ENCODE data around the gene DDX43. TPM values are rescaled to one million over a fixed set of nuclear protein-coding genes. Genes with fewer than 3 reads are reported as not detected.
"Not testable (repeated sequence)": the region's sequence is repeated elsewhere in the genome, so short reads cannot be mapped to it uniquely, and the experiment has no call there.

The DDX43 gene
- 1.2 TPM in 1 of 2 replicates, not detected in the other for total RNA-seq

- no peak for DNase-seq (ENCODE audit: extremely low read depth, low read depth, low spot score)
Observed at GRCh38 chr6:73394577-73395354, at the start of gene DDX43. Gene DDX43, plus strand, starts transcription at chr6:73394828. Its CDS starts 78 bp downstream, at chr6:73394906.

GRCh38 chr6:73348550-73349204 lies 46.0 kb upstream of the DDX43 start:
- DNase-seq (ENCODE audit: extremely low read depth, low read depth, low spot score): no peak

DNA sequence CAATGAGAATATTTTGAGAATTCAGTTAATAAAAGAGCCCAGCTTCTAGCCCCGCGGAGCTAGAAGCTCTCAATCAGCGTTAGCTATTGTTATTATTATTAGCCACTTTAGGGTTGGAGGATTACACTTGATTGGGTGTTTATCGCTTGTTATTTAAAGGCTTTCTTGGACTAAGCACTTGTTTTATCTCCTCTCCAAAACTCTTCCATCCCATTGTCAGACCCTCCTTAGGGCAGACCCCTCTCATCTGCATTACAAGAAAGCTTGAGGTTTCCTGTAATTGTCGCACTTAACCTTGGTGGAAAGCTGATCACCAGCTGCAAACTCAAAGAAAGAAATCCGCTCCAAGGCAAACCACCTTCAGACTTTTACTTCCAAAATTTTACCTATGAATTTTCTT lies 45.3 kb upstream of the DDX43 start:
- DNase-seq (ENCODE audit: extremely low read depth, low read depth, low spot score): no peak

- no peak for DNase-seq (ENCODE audit: extremely low read depth, low read depth, low spot score)
Observed at GRCh38 chr6:73353636-73354593, 40.7 kb upstream of the DDX43 start, which contains the start of gene DPPA5. Gene DPPA5, minus strand, starts transcription at chr6:73354276. Its CDS starts 51 bp downstream, at chr6:73354225.

DNA sequence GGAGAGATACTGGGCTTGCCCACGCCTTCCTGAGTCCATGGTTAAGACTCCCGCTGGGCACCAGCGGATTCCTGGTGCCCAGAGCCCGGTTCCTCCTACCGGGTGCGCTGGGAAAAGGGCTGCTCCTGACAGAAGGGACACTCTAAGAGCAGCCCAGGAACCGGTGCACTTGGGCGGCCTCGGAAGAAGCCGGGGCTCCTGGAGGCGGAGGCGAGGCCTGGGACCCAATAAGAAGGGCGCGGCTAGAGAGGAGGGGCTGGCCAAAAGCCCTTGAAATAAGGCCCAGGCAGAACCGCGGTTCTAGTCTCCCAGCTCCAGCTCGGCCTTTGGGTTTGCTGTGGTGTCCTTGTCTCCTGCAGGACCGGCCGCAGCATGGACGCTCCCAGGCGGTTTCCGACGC lies 32.3 kb upstream of the DDX43 start, which contains the start of gene KHDC3L:
TSS of gene KHDC3L (plus strand) at position 301 of the 400 bp plus-strand sequence. CDS start at position 373, 72 bp downstream.
- no peak for DNase-seq (ENCODE audit: extremely low read depth, low read depth, low spot score)

- DNase-seq (ENCODE audit: extremely low read depth, low read depth, low spot score): no peak
Observed at GRCh38 chr6:73362869-73363536, 31.6 kb upstream of the DDX43 start.

- no peak for DNase-seq (ENCODE audit: extremely low read depth, low read depth, low spot score)
Observed at GRCh38 chr6:73363537-73363875, 31.1 kb upstream of the DDX43 start.

DNA sequence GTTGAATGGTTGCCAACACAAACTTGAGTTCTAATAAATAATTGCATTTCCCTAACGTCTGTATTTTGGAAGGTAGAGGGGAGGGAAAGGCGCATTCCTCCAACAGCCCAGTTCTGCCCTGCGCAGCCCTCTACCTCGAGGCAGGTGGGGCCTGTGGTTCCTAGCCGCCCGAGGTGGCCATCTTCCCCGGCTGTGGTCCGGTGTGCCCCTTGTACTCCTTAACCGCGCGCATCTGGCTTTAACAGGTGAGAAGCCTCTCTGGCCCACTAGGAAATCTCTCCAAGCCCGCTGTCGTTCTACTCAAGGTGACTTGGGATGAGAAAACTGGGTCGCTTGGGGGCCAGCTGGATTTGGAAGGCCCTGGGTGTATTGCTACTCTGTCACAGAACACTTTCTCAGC lies 30.5 kb upstream of the DDX43 start:
- no peak for DNase-seq (ENCODE audit: extremely low read depth, low read depth, low spot score)

GRCh38 chr6:73364549-73364948 lies 30.1 kb upstream of the DDX43 start:
- no peak for DNase-seq (ENCODE audit: extremely low read depth, low read depth, low spot score)

DNA sequence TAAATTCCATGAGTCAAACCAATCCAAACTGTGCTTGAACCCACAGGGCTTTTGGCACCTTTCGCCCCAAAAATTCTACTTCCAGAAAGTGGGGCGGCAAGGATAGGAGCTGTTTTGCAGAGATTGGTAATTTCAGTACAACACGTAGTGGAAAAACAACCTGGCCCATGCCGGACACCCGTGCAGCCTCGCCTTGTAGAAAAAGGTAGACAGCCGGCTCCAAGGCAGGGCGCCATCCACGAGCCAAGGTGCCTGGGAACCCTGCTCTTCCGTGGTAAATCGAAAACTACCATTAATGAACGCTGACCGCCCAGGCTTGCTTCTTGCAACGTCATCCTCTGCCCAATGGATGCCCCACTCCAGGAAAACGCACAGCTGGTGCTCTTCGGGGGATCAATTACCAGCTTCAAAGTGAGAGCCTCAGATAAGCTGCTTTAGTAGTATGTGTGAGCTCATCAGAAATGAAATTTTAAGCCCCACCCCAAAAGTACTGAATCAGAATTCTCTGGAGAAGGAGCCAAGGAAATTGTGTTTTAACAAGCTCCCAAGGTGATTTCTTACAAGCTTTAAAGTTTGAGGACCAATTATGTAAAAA lies 26.8 kb upstream of the DDX43 start:
- DNase-seq (ENCODE audit: extremely low read depth, low read depth, low spot score): no peak

DNA sequence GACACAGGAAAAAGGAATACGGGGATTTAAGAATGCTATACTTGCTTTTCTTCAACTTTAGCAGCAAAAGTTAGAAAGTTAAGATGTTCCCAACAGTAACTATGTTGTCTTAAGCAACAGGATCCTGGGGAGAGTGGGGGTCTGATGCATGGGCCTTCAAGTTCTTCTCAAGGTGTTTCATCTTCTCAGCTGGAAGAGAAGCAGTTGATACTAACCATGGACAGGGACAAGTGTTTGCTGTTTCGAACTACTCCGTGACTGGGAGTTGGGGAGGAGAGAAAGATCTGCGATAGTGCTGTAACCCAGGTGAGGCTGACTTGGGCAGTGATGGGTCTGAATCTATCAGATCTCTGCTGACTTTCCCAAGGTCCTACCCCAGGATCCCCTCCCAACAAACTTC lies 26.0 kb upstream of the DDX43 start:
- no peak for DNase-seq (ENCODE audit: extremely low read depth, low read depth, low spot score)

DNA sequence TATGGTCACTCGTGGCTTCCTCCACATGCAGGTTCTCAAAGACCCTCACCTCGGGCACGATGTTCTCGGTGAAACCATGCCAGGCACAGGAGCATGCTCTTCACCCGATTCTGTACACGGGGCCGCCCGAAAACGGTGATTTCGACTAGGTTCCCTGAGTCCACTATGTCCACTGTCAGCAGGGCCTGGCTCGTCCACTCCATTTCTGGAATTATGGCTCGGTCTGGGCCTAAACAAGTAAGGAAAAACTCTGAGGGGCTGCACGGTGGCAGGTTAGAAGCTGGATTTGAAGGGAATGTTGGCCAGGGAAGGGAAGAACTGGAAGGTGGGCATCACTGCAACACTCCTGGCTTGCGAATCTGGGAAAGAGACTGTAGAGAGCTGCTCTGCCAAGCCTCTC lies 25.5 kb upstream of the DDX43 start:
- no peak for DNase-seq (ENCODE audit: extremely low read depth, low read depth, low spot score)

GRCh38 chr6:73369563-73369962 lies 25.1 kb upstream of the DDX43 start, which contains the start of gene OOEP:
Gene OOEP, minus strand, starts transcription at chr6:73369897. Its CDS starts 105 bp downstream, at chr6:73369792.
- DNase-seq (ENCODE audit: extremely low read depth, low read depth, low spot score): no peak

GRCh38 chr6:73371984-73372383 lies 22.6 kb upstream of the DDX43 start:
- no peak for DNase-seq (ENCODE audit: extremely low read depth, low read depth, low spot score)

DNA sequence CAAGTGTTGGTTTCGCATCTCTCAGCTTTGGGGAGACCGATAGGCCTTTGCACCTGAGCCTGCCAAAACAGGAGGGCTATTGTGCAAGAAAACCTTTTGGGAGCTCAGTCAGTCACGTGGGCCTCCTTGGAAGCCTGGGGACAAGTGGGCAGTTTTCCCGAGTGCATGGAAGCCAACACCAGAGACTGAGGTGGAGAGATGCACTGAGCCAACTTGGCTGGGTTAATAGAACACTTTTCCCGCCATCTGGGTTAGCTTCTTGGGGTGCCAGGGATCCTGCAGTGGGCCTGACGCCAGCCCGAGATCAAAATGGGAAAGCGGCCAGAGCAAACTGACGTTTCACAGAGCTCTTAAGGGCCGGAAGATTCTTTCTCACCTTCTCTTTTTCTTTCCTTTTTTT lies 22.1 kb upstream of the DDX43 start:
- no peak for DNase-seq (ENCODE audit: extremely low read depth, low read depth, low spot score)

DNA sequence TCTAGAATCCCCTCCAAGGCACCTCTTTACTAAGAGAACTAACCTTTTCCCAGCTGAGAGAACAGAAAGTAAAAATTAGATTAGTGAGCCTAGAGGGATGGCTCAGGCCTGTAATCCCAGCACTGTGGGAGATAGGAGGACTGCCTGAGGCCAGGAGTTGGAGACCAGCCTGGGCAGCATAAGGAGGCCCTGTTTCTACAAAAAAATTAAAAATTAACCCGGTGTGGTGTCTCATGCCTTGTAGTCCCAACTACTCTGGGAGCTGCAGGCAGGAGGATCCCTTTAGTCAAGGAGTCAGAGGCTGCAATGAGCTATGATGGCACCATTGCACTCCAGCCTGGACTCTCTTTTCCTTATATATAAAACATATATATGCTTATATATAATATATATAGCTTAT lies 19.4 kb upstream of the DDX43 start:
- DNase-seq (ENCODE audit: extremely low read depth, low read depth, low spot score): no peak

- DNase-seq (ENCODE audit: extremely low read depth, low read depth, low spot score): no peak
Observed at GRCh38 chr6:73377225-73377624, 17.4 kb upstream of the DDX43 start.

- DNase-seq (ENCODE audit: extremely low read depth, low read depth, low spot score): not testable (repeated sequence)
Observed at GRCh38 chr6:73381531-73381930, 13.1 kb upstream of the DDX43 start.

- no peak for DNase-seq (ENCODE audit: extremely low read depth, low read depth, low spot score)
Observed at GRCh38 chr6:73382462-73383113, 12.0 kb upstream of the DDX43 start.

DNA sequence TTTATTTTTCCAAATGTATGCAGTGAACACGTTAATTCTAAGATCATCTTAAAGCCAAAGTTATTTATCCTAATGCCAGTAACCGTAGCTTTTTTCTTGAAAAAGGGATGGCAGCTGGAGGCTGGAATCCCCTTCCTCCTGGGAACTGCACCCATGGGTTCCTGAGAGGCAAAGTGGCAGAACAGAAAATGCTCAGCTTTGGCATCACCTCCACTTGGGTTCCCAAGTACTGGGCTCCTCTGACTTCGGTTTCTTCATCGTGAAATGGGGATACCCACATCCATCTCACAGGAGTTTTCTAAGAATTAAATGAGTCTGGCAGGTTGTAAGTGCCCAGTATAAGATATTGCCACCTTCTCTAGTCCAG lies 6.2 kb upstream of the DDX43 start:
- no peak for DNase-seq (ENCODE audit: extremely low read depth, low read depth, low spot score)
